NCI-H1105 (cell line): ENCODE measurements around the gene FAM200C.

Source experiments
- DNase-seq: peaks from one replicate; lab custom pipeline; 2025; lab: John Stamatoyannopoulos, UW

Gene FAM200C

DNA sequence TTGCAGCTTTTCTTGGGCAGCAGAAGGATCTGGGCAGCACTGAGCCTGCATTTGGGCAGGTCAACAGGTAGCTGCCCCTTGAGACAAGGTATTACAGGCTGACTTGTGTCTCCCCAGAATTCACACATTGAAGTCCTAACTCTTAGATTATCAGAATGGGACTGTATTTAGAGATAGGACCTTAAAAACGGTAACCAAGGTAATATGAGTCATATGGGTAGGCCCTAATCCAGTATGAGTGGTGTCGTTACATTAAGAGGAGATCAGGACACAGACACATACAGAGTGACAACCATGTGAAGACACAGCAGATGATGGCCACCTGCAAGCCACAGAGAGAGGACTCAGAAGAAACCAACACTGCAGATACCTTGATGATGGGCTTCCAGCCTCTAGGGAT, 32.6 kb downstream of the FAM200C start:
- DNase-seq, result no peak

DNA sequence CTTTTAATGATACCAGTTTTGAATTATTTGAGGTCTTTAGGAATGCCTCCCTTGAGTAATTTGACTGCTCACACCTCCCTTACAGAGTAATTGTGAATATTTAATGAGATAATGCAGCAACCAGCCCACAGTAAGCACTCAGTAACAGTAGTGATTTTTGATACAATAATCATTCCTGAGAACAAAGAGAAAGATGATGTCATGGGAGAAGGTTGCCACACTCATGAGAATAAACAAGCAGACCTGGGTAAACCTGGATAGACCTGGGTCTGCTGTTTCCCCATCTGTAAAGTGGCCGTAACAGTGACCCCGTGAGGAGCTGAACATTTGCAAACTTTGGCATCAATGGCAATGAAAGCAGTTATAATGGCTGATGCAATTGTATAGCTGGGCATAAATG, 33.6 kb downstream of the FAM200C start:
- DNase-seq, result no peak

DNA sequence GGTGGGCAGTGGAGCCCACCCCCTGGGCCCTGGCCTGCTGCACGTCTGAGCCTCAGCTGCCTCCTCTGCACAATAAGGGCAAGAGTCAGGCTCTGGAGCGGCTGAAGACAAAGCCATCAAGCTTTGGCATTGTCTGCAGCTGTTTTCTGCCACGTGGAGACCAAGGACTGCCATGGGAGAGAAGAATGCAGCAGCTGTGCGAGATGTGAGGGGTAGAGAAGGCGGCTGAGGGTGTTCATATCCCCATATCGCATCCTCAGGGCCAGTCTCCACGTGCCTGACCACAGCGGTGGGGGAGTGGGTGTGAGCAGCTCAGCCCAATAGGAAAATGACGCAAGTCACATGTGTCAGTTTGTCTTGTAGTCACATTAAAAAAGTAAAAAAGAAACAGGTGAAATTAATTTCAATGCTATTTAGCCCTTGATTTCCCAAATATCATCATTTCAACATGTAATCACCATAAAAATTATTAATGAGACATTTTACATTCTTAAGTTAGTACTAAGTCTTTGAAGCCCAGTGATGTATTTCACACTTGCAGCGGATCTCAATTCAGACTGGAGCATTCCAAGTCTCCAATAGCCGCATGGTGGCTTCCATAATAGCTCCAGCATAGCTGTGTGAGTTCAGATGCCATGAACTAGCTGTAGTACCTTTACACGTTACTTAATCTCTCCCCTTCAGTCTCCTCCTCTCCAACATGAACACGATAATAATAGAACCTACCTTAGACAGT, 36.0 kb downstream of the FAM200C start:
- DNase-seq, result no peak

DNA sequence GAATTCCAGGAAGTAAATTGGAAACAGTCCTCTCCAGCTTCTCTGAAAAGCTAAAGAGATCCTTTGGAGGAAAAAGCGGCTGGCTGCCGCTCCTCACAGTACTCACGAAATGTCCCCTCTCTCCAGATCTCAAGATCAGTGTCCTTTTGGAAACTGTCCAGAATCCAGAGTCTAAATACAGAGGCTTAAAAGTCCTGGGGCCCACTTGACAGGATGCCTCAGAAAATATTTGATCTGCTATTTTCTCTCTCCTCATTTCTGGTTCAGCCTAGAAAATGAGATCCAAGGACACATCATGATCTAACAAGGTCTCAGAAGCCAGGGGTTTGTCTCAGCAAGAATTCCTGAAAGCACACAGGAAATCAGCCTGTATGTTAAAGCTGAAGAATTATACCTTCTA, 36.6 kb downstream of the FAM200C start:
- no peak for DNase-seq

DNA sequence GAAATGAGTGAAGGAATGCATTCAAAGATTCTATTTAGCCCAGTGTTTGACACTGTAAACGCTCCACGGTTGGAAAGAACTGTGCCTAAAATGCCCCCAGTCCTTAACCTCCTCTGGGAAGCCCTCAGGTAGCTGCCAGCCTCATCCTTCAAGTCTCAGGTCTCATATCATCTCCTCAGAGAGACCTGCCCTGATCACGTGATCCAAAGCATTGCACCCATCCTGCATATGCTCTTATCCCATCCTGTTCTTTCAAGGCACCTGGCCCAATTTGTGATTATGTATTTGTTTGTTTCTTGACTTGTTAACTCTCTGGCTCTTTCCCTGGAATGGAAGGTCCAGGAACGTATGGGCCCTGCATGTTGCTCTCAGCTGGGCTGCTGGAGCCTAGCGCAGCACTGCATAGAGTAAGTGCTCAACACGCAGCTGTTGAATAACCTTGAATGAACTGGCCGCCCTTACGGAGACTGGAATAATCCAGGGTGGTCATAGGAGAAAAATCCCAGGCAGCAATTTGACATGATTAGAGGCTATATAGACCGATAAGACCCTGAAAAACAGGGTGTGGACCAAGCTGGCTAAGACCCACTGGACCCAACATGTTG, 38.1 kb downstream of the FAM200C start:
- no peak for DNase-seq

DNA sequence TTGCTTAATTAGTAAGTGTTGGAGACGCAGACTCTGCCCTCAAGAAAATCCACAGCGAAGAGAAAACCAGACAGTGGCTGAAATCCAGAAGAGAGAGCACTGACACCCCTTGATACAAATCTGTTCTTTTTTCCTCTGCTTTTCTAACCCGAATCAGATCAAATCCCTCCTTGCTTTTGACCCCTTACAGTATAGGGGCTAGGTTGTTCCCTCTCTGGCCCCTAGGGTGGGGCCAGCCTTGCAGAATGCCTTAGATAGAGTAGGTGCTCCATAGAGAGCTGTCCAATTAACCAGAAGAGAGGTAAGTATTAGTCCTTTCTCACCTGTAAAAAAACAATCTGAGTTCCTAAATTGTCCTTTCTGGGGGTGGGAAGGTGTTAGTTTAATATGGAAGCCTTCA, 39.5 kb downstream of the FAM200C start:
- DNase-seq, result no peak

DNA sequence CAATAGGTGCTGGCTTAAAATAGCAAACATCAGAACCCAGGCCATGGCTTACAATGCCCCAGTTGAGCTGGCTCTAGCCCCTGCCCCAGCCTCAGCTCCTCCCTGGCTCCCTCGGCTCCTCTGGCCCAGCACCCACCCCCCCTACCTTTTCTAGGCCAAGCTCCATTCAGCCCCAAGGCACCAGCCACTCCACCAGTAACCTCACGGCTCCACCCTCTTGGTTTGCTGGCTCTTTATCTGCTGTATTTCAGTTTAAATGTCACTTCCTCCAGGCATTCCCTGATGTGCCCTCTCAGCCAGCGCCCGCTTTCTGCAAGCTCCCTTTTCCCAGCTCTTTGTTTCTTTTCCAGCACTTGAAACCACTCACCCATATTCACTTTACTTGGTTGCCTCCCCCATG, 40.0 kb downstream of the FAM200C start:
- DNase-seq, result no peak

DNA sequence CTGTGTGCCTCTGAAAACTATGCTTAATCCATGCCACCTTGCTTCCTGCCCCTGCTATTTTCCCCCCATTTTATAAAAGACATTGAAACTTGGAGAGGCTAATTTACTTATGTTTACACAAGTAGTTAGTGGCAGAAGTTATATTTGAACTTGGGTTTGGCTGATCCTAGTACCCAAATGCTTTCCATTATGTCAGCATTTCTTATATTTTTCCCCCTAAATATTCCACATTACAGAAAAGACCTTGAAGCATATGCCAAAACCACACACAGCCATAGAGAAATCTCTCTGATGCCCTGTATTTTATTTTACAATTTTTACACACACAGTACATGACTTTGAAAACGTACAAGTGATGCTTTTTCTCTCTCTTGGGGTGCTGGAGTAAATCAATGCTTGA, 40.6 kb downstream of the FAM200C start:
- no peak for DNase-seq

DNA sequence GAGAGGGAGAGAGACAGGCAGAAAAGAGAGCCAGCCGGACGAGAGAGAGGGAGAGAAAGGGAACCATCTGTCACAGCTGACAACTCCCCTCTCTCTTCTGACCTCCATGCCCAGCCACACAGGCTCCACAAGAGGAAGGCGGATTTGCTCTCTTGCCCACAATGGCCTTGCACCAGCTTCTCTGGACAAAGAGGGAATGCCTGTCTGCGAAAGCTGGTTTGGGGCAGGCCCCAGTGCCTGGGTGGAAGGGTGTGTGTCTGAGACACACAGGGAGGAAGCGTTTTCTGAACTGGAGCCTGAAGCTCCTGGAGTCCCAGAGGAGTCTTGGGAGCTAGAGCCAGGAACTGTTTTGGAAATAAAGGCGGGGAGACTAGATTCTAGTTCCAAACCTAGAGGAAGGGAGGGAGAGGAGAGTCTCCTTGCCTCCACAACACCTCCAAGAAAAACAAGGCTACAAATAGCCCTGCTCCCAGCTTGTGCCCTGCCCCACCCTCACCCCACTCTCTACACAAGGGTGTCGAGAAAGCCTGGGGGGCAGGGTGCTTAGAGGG, 41.9 kb downstream of the FAM200C start:
- DNase-seq, result no peak

DNA sequence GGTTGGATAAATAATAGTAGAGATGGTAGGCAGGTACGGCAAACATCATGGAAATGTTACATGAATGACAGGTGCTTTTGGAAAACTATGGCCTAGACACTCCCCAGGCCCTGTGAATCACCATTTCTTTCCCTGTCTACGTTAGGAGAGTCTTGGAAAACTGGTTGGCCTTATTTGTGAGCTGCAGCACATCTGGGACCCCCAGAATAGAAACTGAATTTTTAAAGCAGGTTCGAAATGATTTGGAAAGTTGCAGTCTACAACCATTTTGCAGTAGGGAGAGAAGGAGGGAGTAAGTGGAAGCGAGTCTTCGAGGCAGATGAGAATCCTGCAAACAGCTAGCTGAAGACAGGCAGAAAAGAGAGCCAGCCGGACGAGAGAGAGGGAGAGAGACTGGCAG, 42.5 kb downstream of the FAM200C start:
- DNase-seq, result no peak

DNA sequence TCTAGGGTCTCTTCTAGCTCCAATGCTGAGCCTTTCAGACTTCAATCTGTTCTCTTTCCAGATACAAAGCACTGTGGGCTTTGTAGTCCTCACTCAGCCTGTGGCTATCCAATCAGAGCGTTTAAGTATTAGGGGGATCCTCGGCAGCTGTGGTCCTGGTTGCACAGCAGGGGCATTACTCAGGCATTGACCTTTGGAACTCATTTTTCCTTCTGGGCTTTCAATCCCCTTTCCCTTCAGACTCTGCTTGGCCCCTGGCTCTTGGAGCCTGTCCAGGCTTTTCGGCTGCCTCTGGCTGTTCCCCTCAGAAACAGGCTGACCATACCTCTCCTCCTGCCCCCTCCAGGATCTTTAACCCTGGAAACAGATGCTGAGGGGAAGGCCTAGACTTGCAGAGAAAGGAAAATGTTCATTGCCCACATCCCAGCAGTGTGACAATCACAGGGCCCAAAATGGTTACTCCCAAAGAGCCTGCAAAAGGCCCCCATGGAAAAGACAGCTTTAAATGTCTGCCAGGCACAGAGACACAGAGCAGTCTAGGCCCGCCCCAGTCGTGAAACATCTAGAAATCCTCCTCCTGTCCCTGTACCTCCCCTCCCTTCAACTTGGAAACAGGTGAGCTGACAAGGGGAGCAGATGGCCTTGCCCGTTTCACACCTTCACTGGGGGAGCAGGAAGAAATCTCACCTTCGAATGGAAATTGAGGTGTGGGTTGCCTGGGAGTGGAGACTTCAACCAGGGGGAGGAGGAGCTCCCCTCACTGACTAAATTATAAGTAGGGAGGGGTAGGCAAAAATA, 43.1 kb downstream of the FAM200C start:
- no peak for DNase-seq

DNA sequence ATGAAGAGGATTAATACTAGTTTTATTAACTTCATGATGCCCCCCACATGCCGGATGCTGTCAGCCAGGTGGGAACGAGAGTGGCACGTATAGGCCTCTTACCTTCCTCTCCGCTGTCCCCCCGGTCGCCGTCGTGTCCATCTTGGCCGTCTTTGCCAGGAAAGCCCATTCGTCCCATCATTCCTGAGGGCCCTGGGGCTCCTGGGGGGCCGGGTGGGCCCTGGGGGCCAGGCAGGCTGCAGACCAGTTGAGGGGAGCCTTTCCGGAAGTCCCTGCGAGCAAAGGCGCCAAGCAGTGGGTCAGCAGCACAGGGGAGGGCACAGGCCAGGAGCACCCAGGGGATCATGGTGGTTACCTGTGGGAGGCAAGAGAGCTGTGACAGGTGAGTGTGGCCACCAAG, 45.2 kb downstream of the FAM200C start:
- DNase-seq, result no peak

DNA sequence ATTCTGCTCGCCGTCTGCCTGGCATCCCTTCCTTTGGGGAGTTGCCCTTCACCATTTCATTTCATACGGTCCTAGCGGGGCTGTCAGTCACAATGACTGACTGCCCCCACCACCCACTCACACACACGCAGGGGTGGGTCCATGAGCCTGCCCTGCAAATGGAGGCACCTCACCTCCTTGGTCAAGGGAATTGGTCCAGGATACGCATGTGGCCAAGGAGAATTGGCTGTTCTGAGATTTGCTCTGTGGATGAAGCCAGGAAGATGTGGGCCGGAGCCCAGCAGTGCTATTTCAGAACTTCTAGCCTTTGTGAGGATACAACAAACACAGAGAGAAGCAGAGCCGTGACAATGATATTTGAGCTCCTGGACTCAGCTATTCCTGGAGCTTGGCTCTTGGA, 46.5 kb downstream of the FAM200C start:
- no peak for DNase-seq

DNA sequence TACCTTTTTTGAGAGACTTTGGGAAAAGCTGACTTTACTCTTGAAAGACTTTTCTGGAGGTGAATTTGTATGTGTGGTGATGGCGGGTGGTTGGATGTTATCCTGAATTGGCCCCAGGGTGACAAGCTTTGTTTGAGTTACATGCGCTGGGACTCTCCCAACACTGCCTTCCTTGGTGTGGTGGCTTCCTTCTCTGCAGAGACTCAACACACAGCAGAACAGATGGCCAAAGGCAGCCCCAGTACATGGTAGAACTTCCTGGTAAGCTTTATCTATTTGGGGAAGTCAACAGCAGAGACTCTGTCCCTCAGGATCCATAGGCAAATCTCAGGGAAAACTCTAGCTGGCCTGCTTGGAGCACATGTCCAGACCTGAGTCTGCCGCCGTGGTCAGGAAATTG, 47.5 kb downstream of the FAM200C start:
- DNase-seq, result no peak

DNA sequence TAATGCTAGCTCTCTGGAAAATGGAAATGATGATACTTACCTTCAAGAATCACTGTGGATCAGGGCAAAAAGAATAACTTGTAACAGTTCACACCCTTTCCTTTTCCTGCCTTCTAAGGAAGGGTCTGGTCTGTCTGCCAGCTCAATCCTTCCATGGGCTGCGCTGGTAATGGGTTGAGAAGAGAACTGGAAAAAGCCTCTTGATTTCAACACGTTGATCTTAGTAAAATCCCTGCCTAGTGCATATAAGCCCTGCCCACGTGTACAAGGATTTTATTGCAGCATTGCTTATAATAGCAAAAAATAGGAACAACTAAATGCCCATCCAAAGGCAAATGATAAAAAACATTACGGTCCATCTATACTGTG, 49.9 kb downstream of the FAM200C start:
- no peak for DNase-seq

DNA sequence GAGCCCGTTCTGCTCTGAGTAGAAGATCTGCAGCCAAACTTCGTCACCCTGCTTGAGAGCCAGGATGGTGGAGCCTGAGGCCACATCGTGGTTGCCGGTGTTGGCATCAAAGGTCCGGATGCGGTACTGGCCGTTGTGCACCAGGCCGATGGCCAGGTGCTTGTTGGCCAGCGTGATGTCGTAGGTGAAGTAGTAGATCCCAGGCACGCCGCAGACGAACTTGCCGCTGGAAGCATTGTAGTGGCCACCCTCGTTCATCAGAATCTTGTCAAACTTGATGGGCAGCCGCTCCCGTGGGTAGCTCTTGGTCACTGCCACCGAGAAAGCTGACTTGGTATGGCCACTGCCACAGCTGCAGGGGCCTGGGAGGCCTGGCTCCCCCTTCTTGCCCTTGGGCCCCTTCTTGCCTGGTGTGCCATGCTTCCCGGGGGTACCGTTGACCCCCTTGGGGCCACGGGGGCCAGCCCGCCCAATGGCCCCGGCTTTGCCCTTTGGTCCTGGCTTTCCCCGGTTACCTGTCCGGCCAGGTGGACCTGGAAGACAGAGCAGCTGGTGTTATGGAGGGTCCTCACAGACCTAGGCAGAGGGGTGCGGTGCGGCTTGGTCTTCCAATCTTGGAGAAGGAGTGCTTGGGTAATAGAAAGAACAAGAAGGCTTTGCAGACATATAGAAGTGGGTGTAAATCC, 50.5 kb downstream of the FAM200C start:
- no peak for DNase-seq

DNA sequence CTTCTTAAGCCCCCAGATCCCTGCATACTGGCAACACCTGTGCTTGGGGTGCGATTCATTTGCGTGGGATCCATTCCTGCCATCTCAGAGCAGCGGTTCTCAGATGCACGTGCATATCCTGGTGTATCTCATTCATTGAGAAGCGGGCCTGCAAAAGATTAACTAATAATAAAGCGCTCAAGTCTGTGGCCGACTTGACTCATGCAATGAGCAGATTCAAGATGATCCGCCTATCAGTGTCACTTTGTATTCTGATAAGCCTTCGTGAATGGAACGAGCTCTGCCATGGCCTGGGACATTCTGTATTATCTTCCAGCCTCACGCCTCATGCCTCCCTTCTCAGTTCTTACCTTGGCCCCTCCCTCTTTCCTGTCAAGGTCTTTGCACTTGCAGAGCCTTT, 51.8 kb downstream of the FAM200C start:
- no peak for DNase-seq

DNA sequence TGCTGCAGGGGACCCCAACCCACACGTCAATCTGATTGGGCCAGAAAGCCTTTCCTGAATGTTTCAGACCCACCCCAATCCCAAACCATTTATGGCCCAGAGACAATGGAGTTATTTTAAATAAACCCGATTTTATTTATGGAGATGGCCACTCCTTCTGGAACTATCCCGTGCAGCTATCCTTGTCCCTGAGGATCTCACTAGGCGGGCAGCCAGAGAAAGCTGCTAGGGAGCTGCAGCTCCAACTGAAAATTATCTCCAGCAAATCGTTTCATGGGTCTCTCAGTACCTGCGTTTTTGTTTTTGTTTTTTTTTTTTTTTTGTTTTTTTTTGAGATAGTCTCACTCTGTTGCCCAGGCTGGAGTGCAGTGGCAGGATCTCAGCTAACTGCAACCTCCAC, 52.4 kb downstream of the FAM200C start:
- no peak for DNase-seq
